ENCODE measurements around the gene SLC16A8. TPM values are rescaled to one million over a fixed set of nuclear protein-coding genes. Genes with fewer than 3 reads are reported as not detected.
A peak's percentile ranks its signal among the peaks of the same experiment; 100 is the strongest.

SLC16A8 gene
- total and polyA plus RNA-seq, 2 of the 13 experiments (the other 11 are each of a cell fraction or from before 2014, with no cell fraction given): not detected

DNA sequence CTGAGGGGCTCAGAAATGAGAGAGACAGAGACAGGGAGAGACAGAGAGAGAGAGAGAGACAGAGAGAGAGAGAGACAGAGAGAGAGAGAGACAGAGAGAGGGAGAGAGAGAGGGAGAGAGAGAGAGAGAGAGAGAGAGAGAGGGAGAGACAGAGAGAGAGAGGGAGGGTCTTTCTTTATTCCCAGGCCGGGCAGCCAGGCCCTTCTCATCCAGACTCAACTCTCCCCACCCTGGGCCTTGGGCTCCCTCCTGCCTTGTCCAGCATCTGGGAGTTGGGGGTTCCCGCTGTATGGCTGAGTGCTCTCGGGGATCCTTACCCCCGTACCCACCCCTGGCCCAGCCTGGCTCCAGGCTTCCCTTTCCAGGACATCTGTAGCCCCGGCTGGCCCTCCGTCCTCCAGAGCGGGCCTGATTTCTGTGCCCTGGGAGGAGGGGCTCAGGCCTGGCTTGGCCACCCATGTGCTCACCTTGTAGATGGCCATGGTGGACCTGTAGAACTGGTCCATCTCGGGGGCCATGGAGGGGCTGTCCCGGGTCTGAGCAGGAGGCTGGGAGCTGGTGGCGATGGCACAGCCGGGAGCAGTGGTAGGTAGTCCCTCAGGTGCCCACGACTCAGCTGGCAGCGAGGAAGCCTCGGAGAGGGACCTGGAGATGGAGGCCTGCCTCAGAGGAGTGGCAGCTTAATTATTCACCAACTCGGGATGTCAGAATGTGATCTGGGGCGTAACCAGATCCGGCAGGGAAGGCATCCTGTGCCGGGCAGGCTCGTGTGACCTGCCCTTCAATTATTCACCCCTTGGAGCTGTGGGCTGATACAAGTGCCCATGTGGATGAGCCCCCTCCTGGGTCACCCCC is 26.3 kb upstream of the SLC16A8 start, which contains the start of gene BAIAP2L2 (continued):
- TF ChIP-seq PHF21A (CRISPR knock-in tag; IDR thresholded peaks at IDR 0.05) (peak; percentile 40; the same call in 1 of the 2 replicates), RXRB (CRISPR knock-in tag; IDR thresholded peaks at IDR 0.05; ENCODE audit: borderline replicate concordance) (peak; percentile 57), PCBP2 (optimal IDR thresholded peaks at IDR 0.05; ENCODE audit: low read depth, low read length, poor library complexity, severe bottlenecking) (no peak), RARA (CRISPR knock-in tag; IDR thresholded peaks at IDR 0.05) (peak; percentile 39), HNF4A (CRISPR knock-in tag; IDR thresholded peaks at IDR 0.05) (no peak), ZBTB20 (CRISPR knock-in tag; IDR thresholded peaks at IDR 0.05; ENCODE audit: borderline replicate concordance, low read depth) (peak; percentile 18; the same call in 1 of the 2 replicates), BRD4 (CRISPR knock-in tag; IDR thresholded peaks at IDR 0.05) (no peak), ZNF441 (CRISPR knock-in tag; IDR thresholded peaks at IDR 0.05; ENCODE audit: borderline replicate concordance) (no peak), AKAP8 (CRISPR knock-in tag; IDR thresholded peaks at IDR 0.05) (no peak), KDM2A (CRISPR knock-in tag; IDR thresholded peaks at IDR 0.05; ENCODE audit: borderline replicate concordance, low read depth) (no peak; the same call in 1 of the 2 replicates), SALL2 (CRISPR knock-in tag; IDR thresholded peaks at IDR 0.05) (no peak), ZNF749 (CRISPR knock-in tag; IDR thresholded peaks at IDR 0.05; ENCODE audit: borderline replicate concordance) (no peak), NBN (conservative IDR thresholded peaks at IDR 0.05) (no peak), NFKBIZ (CRISPR knock-in tag; IDR thresholded peaks at IDR 0.05) (peak; percentile 40; the same call in 1 of the 2 replicates), HOXA5 (CRISPR knock-in tag; IDR thresholded peaks at IDR 0.05) (no peak), ZNF30 (CRISPR knock-in tag; IDR thresholded peaks at IDR 0.05) (no peak), FOXM1 (CRISPR knock-in tag; IDR thresholded peaks at IDR 0.05) (no peak), MEF2D (CRISPR knock-in tag; IDR thresholded peaks at IDR 0.05) (0 out of 2 replicates have a peak, but pooled peaks have one; percentile 22)
- TF ChIP-seq, protein P1, sequence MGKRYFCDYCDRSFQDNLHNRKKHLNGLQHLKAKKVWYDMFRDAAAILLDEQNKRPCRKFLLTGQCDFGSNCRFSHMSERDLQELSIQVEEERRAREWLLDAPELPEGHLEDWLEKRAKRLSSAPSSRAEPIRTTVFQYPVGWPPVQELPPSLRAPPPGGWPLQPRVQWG (CRISPR knock-in tag; IDR thresholded peaks at IDR 0.05; ENCODE audit: borderline replicate concordance, low read depth): no peak
- TF ChIP-seq, protein P2, sequence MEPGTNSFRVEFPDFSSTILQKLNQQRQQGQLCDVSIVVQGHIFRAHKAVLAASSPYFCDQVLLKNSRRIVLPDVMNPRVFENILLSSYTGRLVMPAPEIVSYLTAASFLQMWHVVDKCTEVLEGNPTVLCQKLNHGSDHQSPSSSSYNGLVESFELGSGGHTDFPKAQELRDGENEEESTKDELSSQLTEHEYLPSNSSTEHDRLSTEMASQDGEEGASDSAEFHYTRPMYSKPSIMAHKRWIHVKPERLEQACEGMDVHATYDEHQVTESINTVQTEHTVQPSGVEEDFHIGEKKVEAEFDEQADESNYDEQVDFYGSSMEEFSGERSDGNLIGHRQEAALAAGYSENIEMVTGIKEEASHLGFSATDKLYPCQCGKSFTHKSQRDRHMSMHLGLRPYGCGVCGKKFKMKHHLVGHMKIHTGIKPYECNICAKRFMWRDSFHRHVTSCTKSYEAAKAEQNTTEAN (CRISPR knock-in tag; conservative IDR thresholded peaks at IDR 0.05): no peak
- TF ChIP-seq, protein P3, sequence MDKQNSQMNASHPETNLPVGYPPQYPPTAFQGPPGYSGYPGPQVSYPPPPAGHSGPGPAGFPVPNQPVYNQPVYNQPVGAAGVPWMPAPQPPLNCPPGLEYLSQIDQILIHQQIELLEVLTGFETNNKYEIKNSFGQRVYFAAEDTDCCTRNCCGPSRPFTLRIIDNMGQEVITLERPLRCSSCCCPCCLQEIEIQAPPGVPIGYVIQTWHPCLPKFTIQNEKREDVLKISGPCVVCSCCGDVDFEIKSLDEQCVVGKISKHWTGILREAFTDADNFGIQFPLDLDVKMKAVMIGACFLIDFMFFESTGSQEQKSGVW (CRISPR knock-in tag; IDR thresholded peaks at IDR 0.05; ENCODE audit: borderline replicate concordance): no peak
- TF ChIP-seq, protein P4, sequence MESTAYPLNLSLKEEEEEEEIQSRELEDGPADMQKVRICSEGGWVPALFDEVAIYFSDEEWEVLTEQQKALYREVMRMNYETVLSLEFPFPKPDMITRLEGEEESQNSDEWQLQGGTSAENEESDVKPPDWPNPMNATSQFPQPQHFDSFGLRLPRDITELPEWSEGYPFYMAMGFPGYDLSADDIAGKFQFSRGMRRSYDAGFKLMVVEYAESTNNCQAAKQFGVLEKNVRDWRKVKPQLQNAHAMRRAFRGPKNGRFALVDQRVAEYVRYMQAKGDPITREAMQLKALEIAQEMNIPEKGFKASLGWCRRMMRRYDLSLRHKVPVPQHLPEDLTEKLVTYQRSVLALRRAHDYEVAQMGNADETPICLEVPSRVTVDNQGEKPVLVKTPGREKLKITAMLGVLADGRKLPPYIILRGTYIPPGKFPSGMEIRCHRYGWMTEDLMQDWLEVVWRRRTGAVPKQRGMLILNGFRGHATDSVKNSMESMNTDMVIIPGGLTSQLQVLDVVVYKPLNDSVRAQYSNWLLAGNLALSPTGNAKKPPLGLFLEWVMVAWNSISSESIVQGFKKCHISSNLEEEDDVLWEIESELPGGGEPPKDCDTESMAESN (CRISPR knock-in tag; conservative IDR thresholded peaks at IDR 0.05): no peak
